Measurements from ENCODE around the gene RASSF8.

Gene RASSF8

DNA sequence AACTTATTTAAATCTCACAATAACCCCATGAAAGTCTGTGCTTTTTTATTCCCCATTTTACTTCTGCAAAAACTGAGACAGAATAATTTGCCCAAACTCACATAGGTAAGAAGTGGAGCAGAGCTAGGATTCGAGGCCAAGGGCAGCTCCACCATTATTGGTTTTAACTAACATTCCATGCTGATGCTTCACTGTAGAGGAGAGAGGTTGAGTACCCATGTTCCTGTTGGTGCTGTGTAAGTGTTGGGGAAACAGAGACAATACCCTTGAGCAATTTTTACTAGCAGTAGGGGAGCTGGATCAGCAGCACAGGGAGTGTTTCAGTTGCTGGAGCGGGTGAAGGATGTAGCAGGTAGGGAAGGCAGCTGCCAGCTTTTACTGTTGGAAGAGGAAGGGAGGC, 21.1 kb downstream of the RASSF8 start:
- H3K4me3 ChIP-seq (replicated peaks; ENCODE audit: low read depth, low read length) = no peak overlapping the region
- no peak for DNase-seq (ENCODE audit: extremely low read depth, low read depth)
- TF ChIP-seq CTCF (IDR thresholded peaks at IDR 0.05; ENCODE audit: low read depth, low read length, missing control alignments) = no peak

DNA sequence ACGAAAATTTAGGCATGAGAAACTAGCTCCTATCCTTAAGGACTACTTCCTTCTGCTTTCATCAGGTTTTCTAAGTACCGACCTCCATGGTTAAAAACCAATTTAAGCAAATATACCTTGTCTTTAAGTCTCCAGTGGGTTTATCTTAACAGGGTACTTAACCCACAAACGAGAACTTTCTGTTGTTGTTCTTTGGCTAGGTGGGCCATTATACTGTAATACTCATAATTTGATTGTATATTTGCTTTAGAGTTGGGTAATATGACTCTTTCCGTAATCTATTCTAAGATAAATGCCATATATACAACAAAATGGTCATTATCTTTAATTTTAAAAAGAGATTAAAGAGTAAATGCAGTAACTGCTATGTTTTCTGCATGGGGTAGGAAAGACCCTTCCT, 21.6 kb downstream of the RASSF8 start:
- no peak for DNase-seq (ENCODE audit: extremely low read depth, low read depth)
- H3K4me3 ChIP-seq (replicated peaks; ENCODE audit: low read depth, low read length) = no peak overlapping the region
- TF ChIP-seq CTCF (IDR thresholded peaks at IDR 0.05; ENCODE audit: low read depth, low read length, missing control alignments) = no peak

DNA sequence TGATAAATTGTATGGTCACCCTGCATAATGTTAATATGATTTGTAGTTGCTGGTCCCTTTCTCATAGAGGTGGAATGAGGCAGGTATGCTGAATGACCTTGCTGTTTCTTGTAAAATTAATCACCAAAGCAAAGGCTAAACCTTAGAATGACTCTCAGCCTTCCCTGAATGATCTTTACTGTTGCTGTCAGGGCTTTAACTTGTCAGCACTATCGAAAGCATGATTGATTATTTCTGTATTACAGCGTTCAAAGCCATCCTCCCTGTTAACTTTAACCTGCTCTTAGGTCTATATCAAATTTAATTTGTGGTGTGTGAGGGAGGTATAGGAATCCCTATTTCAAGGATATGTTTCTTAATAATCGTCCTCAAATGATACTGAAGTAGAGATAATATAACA, 23.1 kb downstream of the RASSF8 start:
- H3K4me3 ChIP-seq (replicated peaks; ENCODE audit: low read depth, low read length) = no peak overlapping the region
- no peak for DNase-seq (ENCODE audit: extremely low read depth, low read depth)
- no peak for TF ChIP-seq CTCF (IDR thresholded peaks at IDR 0.05; ENCODE audit: low read depth, low read length, missing control alignments)

DNA sequence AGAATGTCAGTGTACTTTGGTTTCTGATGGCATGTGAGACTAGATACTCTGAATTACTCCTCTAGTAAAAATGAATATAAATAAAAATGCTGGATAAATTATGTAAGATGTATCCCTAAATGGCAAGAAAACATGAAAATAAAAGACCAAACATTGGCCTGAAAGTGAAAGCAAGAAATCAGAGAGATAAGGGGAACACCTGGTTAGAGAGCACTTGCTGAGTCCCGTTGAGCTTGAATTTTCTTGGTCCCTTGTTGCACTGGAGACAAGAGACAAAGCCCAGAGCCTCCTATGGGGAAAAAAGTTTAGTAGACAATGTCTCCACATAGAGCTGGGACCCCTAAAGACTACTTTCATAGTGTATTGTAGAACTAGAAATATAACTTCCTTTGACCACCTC, 23.9 kb downstream of the RASSF8 start:
- DNase-seq (ENCODE audit: extremely low read depth, low read depth) = no peak
- no peak for TF ChIP-seq CTCF (IDR thresholded peaks at IDR 0.05; ENCODE audit: low read depth, low read length, missing control alignments)
- no peak overlapping the region for H3K4me3 ChIP-seq (replicated peaks; ENCODE audit: low read depth, low read length)

GRCh38 chr12:25983625-25984024, 25.1 kb downstream of the RASSF8 start:
- no peak overlapping the region for H3K4me3 ChIP-seq (replicated peaks; ENCODE audit: low read depth, low read length)
- no peak for DNase-seq (ENCODE audit: extremely low read depth, low read depth)
- TF ChIP-seq CTCF (IDR thresholded peaks at IDR 0.05; ENCODE audit: low read depth, low read length, missing control alignments) = no peak

GRCh38 chr12:25984759-25985158, 26.3 kb downstream of the RASSF8 start:
- no peak overlapping the region for H3K4me3 ChIP-seq (replicated peaks; ENCODE audit: low read depth, low read length)
- DNase-seq (ENCODE audit: extremely low read depth, low read depth) = no peak
- TF ChIP-seq CTCF (IDR thresholded peaks at IDR 0.05; ENCODE audit: low read depth, low read length, missing control alignments) = no peak

All from HFF-Myc (cell line).